Naive thymus-derived CD4-positive, alpha-beta T cell (primary cell): ENCODE results near the gene LYSMD3. TPM values are rescaled to one million over a fixed set of nuclear protein-coding genes. Genes with fewer than 3 reads are reported as not detected.
"Not testable (repeated sequence)": the region's sequence is repeated elsewhere in the genome, so short reads cannot be mapped to it uniquely, and the experiment has no call there.

Experiments
- ATAC-seq: fragments of 150-1000 bp; cut with Tn5 transposase; 2 replicates; pipeline ENCODE4 v1.10.0; 2021; ENCODE audit warnings: mild to moderate bottlenecking, moderate library complexity
- CTCF ChIA-PET: fragments of 350-600 bp; sonication (Branson Sonifier 250); formaldehyde crosslinking; loops from one replicate; lab custom pipeline; 2021; ENCODE audit warnings: antibody characterized with exemption; lab: Charles Lee
- POLR2A ChIA-PET: fragments of 350-600 bp; sonication (Branson Sonifier 250); formaldehyde crosslinking; loops from one replicate; lab custom pipeline; 2021; ENCODE audit warnings: antibody characterized with exemption, inconsistent platforms; lab: Charles Lee
- DNase-seq, 9 donors: peaks; one replicate each; pipeline versions ENCODE4 v3.0.0 to v3.0.0-alpha.2; 2020 to 2022; ENCODE audit warnings: mixed read lengths in 1 of 9
- H3K27ac ChIP-seq: one replicate; pipeline ENCODE4 v1.7.0; 2013; ENCODE audit warnings: mild to moderate bottlenecking, low read depth, low read length, moderate library complexity
- H3K27me3 ChIP-seq, 2 donors: one replicate each; pipeline ENCODE4 v1.7.0; 2013; ENCODE audit warnings: low read length in 2 of 2, mild to moderate bottlenecking in 2 of 2, moderate library complexity in 2 of 2; ENCODE audit not compliant: control insufficient read depth in 2 of 2, insufficient read depth in 2 of 2
- H3K36me3 ChIP-seq, 3 experiments: 1 replicate in 2 of 3; 2 replicates in 1 of 3; pipeline ENCODE4 v1.7.0; 2013; ENCODE audit warnings: low read length in 3 of 3, mild to moderate bottlenecking in 3 of 3, moderate library complexity in 1 of 3; ENCODE audit not compliant: insufficient read depth in 3 of 3, control insufficient read depth in 2 of 3
- H3K4me1 ChIP-seq, 2 donors: one replicate each; pipeline ENCODE4 v1.7.0; 2013; ENCODE audit warnings: low read length in 2 of 2, mild to moderate bottlenecking in 2 of 2, moderate library complexity in 1 of 2; ENCODE audit not compliant: control insufficient read depth in 2 of 2, insufficient read depth in 2 of 2
- H3K4me3 ChIP-seq: 2 replicates; pipeline ENCODE4 v1.7.0; 2013; ENCODE audit warnings: mild to moderate bottlenecking, low read length
- H3K9me3 ChIP-seq, 3 experiments: 1 replicate in 2 of 3; 2 replicates in 1 of 3; pipeline ENCODE4 v1.7.0; 2013; ENCODE audit warnings: low read length in 3 of 3; ENCODE audit not compliant: control insufficient read depth in 2 of 3
- H3K27ac Mint-ChIP-seq, 9 donors: one replicate each; pipeline ENCODE4 v1.8.0; 2020 to 2022; ENCODE audit warnings: mixed read lengths in 9 of 9, mild to moderate bottlenecking in 8 of 9, moderate library complexity in 5 of 9, inconsistent platforms in 2 of 9
- H3K27me3 Mint-ChIP-seq, 5 donors: one replicate each; pipeline ENCODE4 v1.8.0; 2021 to 2022; ENCODE audit warnings: mixed read lengths in 5 of 5, mild to moderate bottlenecking in 1 of 5
- H3K36me3 Mint-ChIP-seq, 5 donors: one replicate each; pipeline ENCODE4 v1.8.0; 2020 to 2022; ENCODE audit warnings: mixed read lengths in 5 of 5, mild to moderate bottlenecking in 3 of 5, inconsistent platforms in 1 of 5
- H3K4me1 Mint-ChIP-seq, 7 donors: one replicate each; pipeline ENCODE4 v1.8.0; 2020 to 2022; ENCODE audit warnings: mixed read lengths in 7 of 7, mild to moderate bottlenecking in 3 of 7, inconsistent platforms in 1 of 7
- H3K4me3 Mint-ChIP-seq, 10 donors: one replicate each; pipeline ENCODE4 v1.8.0; 2020 to 2022; ENCODE audit warnings: mild to moderate bottlenecking in 10 of 10, mixed read lengths in 10 of 10, moderate library complexity in 6 of 10, inconsistent platforms in 2 of 10
- H3K9me3 Mint-ChIP-seq, 11 donors: one replicate each; pipeline ENCODE4 v1.8.0; 2020 to 2022; ENCODE audit warnings: mixed read lengths in 11 of 11, mild to moderate bottlenecking in 4 of 11, inconsistent platforms in 1 of 11, moderate library complexity in 1 of 11
- intact Hi-C, 2 donors: fragments of 100-400 bp; cut with micrococcal nuclease; formaldehyde crosslinking; loops; one replicate each; pipeline ENCODE4 v1.15.1; 2023
- polyA plus RNA-seq, 2 donors: library from polyadenylated mRNA; unstranded; fragments of 300-500 nt; fragmentation: Illumina TruSeq; gene quantifications; one replicate each; pipeline ENCODE4 v1.2.3, GENCODE V29; 2021
- total RNA-seq, 6 experiments: library from RNA in 5 of 6; stranded (reverse) in 5 of 6; gene quantifications; 1 replicate in 5 of 6; 2 replicates in 1 of 6; pipeline ENCODE4 v1.2.3 and lab custom pipeline; 2021 to 2026

LYSMD3 gene
- 10 to 100 TPM; 15.8 to 32.0 (median 25.6) TPM for total RNA-seq
- 10 to 100 TPM in 1 of 2 donors, 1 to 10 TPM in 1; 7.5 to 14.1 TPM for polyA plus RNA-seq
- total RNA-seq (lab: John Stamatoyannopoulos, UW): 29.2 reads per million, percentile 59 among the genes with 10 or more reads in this experiment

- Mint-ChIP-seq H3K27ac (peak within 1 kb of the TSS; percentile 94 to 100 (median 99)), H3K36me3 (peaks cover 0 to 14% (median 8%) of the 10 kb centered on the region in 5 donors), H3K9me3 (peaks cover 0 to 2% (median 0%) of the 10 kb centered on the region in 11 donors), H3K4me1 (peaks cover 20 to 42% (median 31%) of the 10 kb centered on the region in 7 donors), H3K27me3 (peaks cover 12 to 24% (median 17%) of the 10 kb centered on the region in 5 donors), H3K4me3 (peak within 1 kb of the TSS; percentile 89 to 100 (median 99))
- Histone ChIP-seq H3K9me3 (no peaks in the 10 kb centered on the region), H3K4me1 (peaks cover 13 to 17% of the 10 kb centered on the region in 2 donors), H3K27ac (peak within 1 kb of the TSS; percentile 96), H3K27me3 (no peaks in the 10 kb centered on the region), H3K36me3 (peaks cover 0 to 6% (median 0%) of the 10 kb centered on the region in 3 experiments), H3K4me3 (peak within 1 kb of the TSS; percentile 89)
- POLR2A ChIA-PET: interaction anchor here (0.6 to 3.5 kb wide), 9 partner anchors 54 to 854 kb away, joined by 3 to 28 read pairs (median 6); partner anchors contain the start of genes ARRDC3, CETN3, MBLAC2 and POLR3G
- CTCF ChIA-PET: interaction anchor here (0.7 to 2.2 kb wide), 12 partner anchors 12 to 1802 kb away, joined by 3 to 19 read pairs (median 6); partner anchors contain the start of genes CETN3, MBLAC2 and POLR3G
- DNase-seq (peak; percentile 94 to 97 (median 96)), ATAC-seq (peak; percentile 96)
- intact Hi-C loops: loop anchor here (1.0 to 5.0 kb wide), 5 partner anchors 55 to 852 kb away; partner anchors contain the start of genes CETN3 (in 2 of the 2), MBLAC2 (in 2 of the 2) and POLR3G (in 2 of the 2)
Observed at GRCh38 chr5:90529194-90529938, at the start of gene LYSMD3. LYSMD3 (minus strand) TSS chr5:90529584; CDS start chr5:90525289, 4,295 bp downstream.

GRCh38 chr5:90576566-90576965 is 47.2 kb upstream of the LYSMD3 start:
- H3K4me1 ChIP-seq, H3K4me1 Mint-ChIP-seq, POLR2A ChIA-PET, H3K27me3 ChIP-seq, H3K36me3 ChIP-seq, H3K36me3 Mint-ChIP-seq, intact Hi-C loops, ATAC-seq, H3K4me3 ChIP-seq, H3K9me3 ChIP-seq, CTCF ChIA-PET, DNase-seq, H3K4me3 Mint-ChIP-seq, H3K27ac ChIP-seq, H3K27ac Mint-ChIP-seq: not testable (repeated sequence)
- H3K27me3 Mint-ChIP-seq: peaks cover 2 to 62% (median 42%) of the 10 kb centered on the region in 5 donors
- peaks cover 4 to 50% (median 19%) of the 10 kb centered on the region in 11 donors for H3K9me3 Mint-ChIP-seq

- H3K4me3 Mint-ChIP-seq: no peak overlapping the region
- H3K9me3 ChIP-seq: no peaks in the 10 kb centered on the region
- H3K4me1 Mint-ChIP-seq: no peaks in the 10 kb centered on the region
- ChIA-PET POLR2A (no interaction called here), CTCF (no interaction called here)
- intact Hi-C loops: no loop called here
- peaks cover 4 to 48% (median 15%) of the 10 kb centered on the region in 11 donors for H3K9me3 Mint-ChIP-seq
- ATAC-seq (no peak), DNase-seq (no peak)
- no peaks in the 10 kb centered on the region for H3K4me1 ChIP-seq
- no peak overlapping the region for H3K4me3 ChIP-seq
- H3K36me3 Mint-ChIP-seq: peaks cover 0 to 7% (median 0%) of the 10 kb centered on the region in 5 donors
- no peaks in the 10 kb centered on the region for H3K36me3 ChIP-seq
- no peaks in the 10 kb centered on the region for H3K27me3 ChIP-seq
- no peak overlapping the region for H3K27ac Mint-ChIP-seq
- H3K27me3 Mint-ChIP-seq: peaks cover 2 to 60% (median 44%) of the 10 kb centered on the region in 5 donors
- no peak overlapping the region for H3K27ac ChIP-seq
Observed at GRCh38 chr5:90575712-90576111, 46.3 kb upstream of the LYSMD3 start.

GRCh38 chr5:90571147-90571773 is 41.9 kb upstream of the LYSMD3 start:
- H3K36me3 ChIP-seq: no peaks in the 10 kb centered on the region
- H3K27me3 Mint-ChIP-seq: peaks cover 3 to 62% (median 50%) of the 10 kb centered on the region in 5 donors
- peaks cover 0 to 21% (median 1%) of the 10 kb centered on the region in 11 donors for H3K9me3 Mint-ChIP-seq
- no peaks in the 10 kb centered on the region for H3K9me3 ChIP-seq
- intact Hi-C loops: loop anchor here in 1 of 2 donors (5.0 kb wide), 1 partner anchor 719 kb away; no protein-coding TSS in a partner anchor
- ChIA-PET POLR2A (no interaction called here), CTCF (no interaction called here)
- no peak for DNase-seq
- no peaks in the 10 kb centered on the region for H3K4me1 ChIP-seq
- H3K4me3 Mint-ChIP-seq: no peak overlapping the region
- ATAC-seq: no peak
- H3K27ac ChIP-seq: no peak overlapping the region
- no peak overlapping the region for H3K27ac Mint-ChIP-seq
- H3K27me3 ChIP-seq: no peaks in the 10 kb centered on the region
- no peak overlapping the region for H3K4me3 ChIP-seq
- H3K4me1 Mint-ChIP-seq: no peaks in the 10 kb centered on the region
- H3K36me3 Mint-ChIP-seq: no peaks in the 10 kb centered on the region

- peaks cover 0 to 25% (median 3%) of the 10 kb centered on the region in 11 donors for H3K9me3 Mint-ChIP-seq
- H3K4me3 ChIP-seq: no peak overlapping the region
- POLR2A ChIA-PET: no interaction called here
- peaks cover 0 to 3% (median 0%) of the 10 kb centered on the region in 5 donors for H3K36me3 Mint-ChIP-seq
- H3K27ac Mint-ChIP-seq: no peak overlapping the region
- no peaks in the 10 kb centered on the region for H3K36me3 ChIP-seq
- no peaks in the 10 kb centered on the region for H3K9me3 ChIP-seq
- H3K27ac ChIP-seq: no peak overlapping the region
- CTCF ChIA-PET: no interaction called here
- no peak for DNase-seq
- no peaks in the 10 kb centered on the region for H3K4me1 Mint-ChIP-seq
- intact Hi-C loops: loop anchor here in 1 of 2 donors (5.0 kb wide), 1 partner anchor 718 kb away; no protein-coding TSS in a partner anchor
- H3K4me1 ChIP-seq: no peaks in the 10 kb centered on the region
- no peaks in the 10 kb centered on the region for H3K27me3 ChIP-seq
- H3K27me3 Mint-ChIP-seq: peaks cover 3 to 66% (median 59%) of the 10 kb centered on the region in 5 donors
- no peak overlapping the region for H3K4me3 Mint-ChIP-seq
- ATAC-seq: no peak
Observed at GRCh38 chr5:90570034-90570433, 40.6 kb upstream of the LYSMD3 start.

- H3K27me3 Mint-ChIP-seq: peaks cover 3 to 62% (median 56%) of the 10 kb centered on the region in 5 donors
- H3K36me3 Mint-ChIP-seq: peaks cover 0 to 6% (median 0%) of the 10 kb centered on the region in 5 donors
- POLR2A ChIA-PET: no interaction called here
- DNase-seq (no peak), ATAC-seq (no peak)
- no peaks in the 10 kb centered on the region for H3K36me3 ChIP-seq
- H3K9me3 Mint-ChIP-seq: peaks cover 0 to 29% (median 3%) of the 10 kb centered on the region in 11 donors
- H3K4me3 Mint-ChIP-seq: no peak overlapping the region
- no peak overlapping the region for H3K27ac ChIP-seq
- no peaks in the 10 kb centered on the region for H3K9me3 ChIP-seq
- no peaks in the 10 kb centered on the region for H3K27me3 ChIP-seq
- no peaks in the 10 kb centered on the region for H3K4me1 ChIP-seq
- CTCF ChIA-PET: no interaction called here
- intact Hi-C loops: no loop called here
- no peaks in the 10 kb centered on the region for H3K4me1 Mint-ChIP-seq
- H3K4me3 ChIP-seq: no peak overlapping the region
- H3K27ac Mint-ChIP-seq: no peak overlapping the region
Observed at GRCh38 chr5:90569084-90569483, 39.7 kb upstream of the LYSMD3 start.
